Liver (tissue), 9 donors: ENCODE measurements around the gene KDM4C. TPM values are rescaled to one million over a fixed set of nuclear protein-coding genes. Genes with fewer than 3 reads are reported as not detected.

ENCODE experiments used
- DNase-seq: peaks from one replicate; pipeline ENCODE4 v3.0.0-alpha.2; 2017; ENCODE audit warnings: low spot score
- H3K27ac ChIP-seq, 2 donors: one replicate each; pipeline ENCODE4 v1.7.0; 2013; ENCODE audit warnings: inconsistent platforms in 2 of 2, low read length in 2 of 2, control low read depth in 1 of 2, low read depth in 1 of 2, mild to moderate bottlenecking in 1 of 2
- H3K27me3 ChIP-seq, 4 donors: one replicate each; pipeline versions ENCODE4 v1.6.1 to v1.7.0; 2013; ENCODE audit warnings: low read length in 3 of 4, inconsistent platforms in 1 of 4, mild to moderate bottlenecking in 1 of 4, moderate library complexity in 1 of 4; ENCODE audit not compliant: control insufficient read depth in 4 of 4, insufficient read depth in 4 of 4
- H3K36me3 ChIP-seq, 4 donors: one replicate each; pipeline versions ENCODE4 v1.6.1 to v1.7.0; 2013; ENCODE audit warnings: low read length in 3 of 4, mild to moderate bottlenecking in 3 of 4, low read depth in 1 of 4, moderate library complexity in 1 of 4; ENCODE audit not compliant: control insufficient read depth in 4 of 4, insufficient read depth in 3 of 4
- H3K4me1 ChIP-seq, 4 donors: one replicate each; pipeline versions ENCODE4 v1.6.1 to v1.7.0; 2013; ENCODE audit warnings: low read length in 3 of 4, mild to moderate bottlenecking in 3 of 4, moderate library complexity in 1 of 4; ENCODE audit not compliant: control insufficient read depth in 4 of 4, insufficient read depth in 4 of 4
- H3K4me3 ChIP-seq, 3 donors: one replicate each; pipeline versions ENCODE4 v1.6.1 to v1.7.0; 2013; ENCODE audit warnings: low read length in 3 of 3, control low read depth in 1 of 3, low read depth in 1 of 3, mild to moderate bottlenecking in 1 of 3
- H3K9ac ChIP-seq, 2 donors: one replicate each; pipeline ENCODE4 v1.7.0; 2013; ENCODE audit warnings: low read length in 2 of 2, mild to moderate bottlenecking in 2 of 2, moderate library complexity in 2 of 2, control low read depth in 1 of 2, low read depth in 1 of 2
- H3K9me3 ChIP-seq, 4 donors: one replicate each; pipeline versions ENCODE4 v1.6.1 to v1.7.0; 2013; ENCODE audit warnings: low read length in 3 of 4; ENCODE audit not compliant: control insufficient read depth in 4 of 4
- ATF3 ChIP-seq: IDR thresholded peaks from 2 replicates; pipeline ENCODE4 v1.6.1; 2016; ENCODE audit warnings: antibody characterized with exemption
- EGR1 ChIP-seq, 2 donors: IDR thresholded peaks; 2 replicates each; pipeline ENCODE4 v1.6.1; 2016 to 2018; ENCODE audit warnings: antibody characterized with exemption in 2 of 2, low read depth in 2 of 2
- FOXA1 ChIP-seq: IDR thresholded peaks from 2 replicates; pipeline ENCODE4 v1.6.1; 2016; ENCODE audit warnings: antibody characterized with exemption
- FOXA2 ChIP-seq: IDR thresholded peaks from 2 replicates; pipeline ENCODE4 v1.6.1; 2016; ENCODE audit warnings: antibody characterized with exemption
- GABPA ChIP-seq, 2 donors: IDR thresholded peaks in 1 of 2; conservative IDR thresholded peaks in 1 of 2; 2 replicates each; pipeline ENCODE4 v1.6.1; 2016; ENCODE audit warnings: antibody characterized with exemption in 2 of 2, mild to moderate bottlenecking in 1 of 2, moderate library complexity in 1 of 2
- HNF4A ChIP-seq, 2 donors: conservative IDR thresholded peaks; 2 replicates each; pipeline ENCODE4 v1.6.1; 2016; ENCODE audit warnings: antibody characterized with exemption in 2 of 2, mild to moderate bottlenecking in 2 of 2
- HNF4G ChIP-seq: IDR thresholded peaks from 2 replicates; pipeline ENCODE4 v1.6.1; 2016; ENCODE audit warnings: antibody characterized with exemption
- JUND ChIP-seq, 2 donors: IDR thresholded peaks; 2 replicates each; pipeline ENCODE4 v1.6.1; 2016; ENCODE audit warnings: antibody characterized with exemption in 2 of 2
- MAX ChIP-seq: IDR thresholded peaks from 2 replicates; pipeline ENCODE4 v1.6.1; 2016; ENCODE audit warnings: antibody characterized with exemption
- NR2F2 ChIP-seq: IDR thresholded peaks from 2 replicates; pipeline ENCODE4 v1.6.1; 2016; ENCODE audit warnings: antibody characterized with exemption
- RAD21 ChIP-seq, 2 donors: IDR thresholded peaks; 2 replicates each; pipeline ENCODE4 v1.6.1; 2016; ENCODE audit warnings: antibody characterized with exemption in 2 of 2, mild to moderate bottlenecking in 2 of 2
- RXRA ChIP-seq, 2 donors: IDR thresholded peaks; 2 replicates each; pipeline ENCODE4 v1.6.1; 2017 to 2018; ENCODE audit warnings: antibody characterized with exemption in 2 of 2, mild to moderate bottlenecking in 1 of 2
- SP1 ChIP-seq: IDR thresholded peaks from 2 replicates; pipeline ENCODE4 v1.6.1; 2018; ENCODE audit warnings: antibody characterized with exemption, mild to moderate bottlenecking
- TAF1 ChIP-seq: conservative IDR thresholded peaks from 2 replicates; pipeline ENCODE4 v1.6.1; 2016; ENCODE audit warnings: antibody characterized with exemption, mild to moderate bottlenecking
- YY1 ChIP-seq: IDR thresholded peaks from 2 replicates; pipeline ENCODE4 v1.6.1; 2016; ENCODE audit warnings: antibody characterized with exemption, mild to moderate bottlenecking
- ZBTB33 ChIP-seq: IDR thresholded peaks from 2 replicates; pipeline ENCODE4 v1.6.1; 2016; ENCODE audit warnings: antibody characterized with exemption
- WGBS: extraction: QIAGEN DNeasy Blood & Tissue Kit; methylation state at CpG from one replicate; pipeline ENCODE4 v1.1.7; 2013; 5-methylcytosine and 5-hydroxymethylcytosine counted together
- polyA plus RNA-seq, 2 donors: library from polyadenylated mRNA; stranded (reverse) in 1 of 2; unstranded in 1 of 2; fragments of 200-250 nt in 1 of 2; fragments of >200 nt in 1 of 2; fragmentation: Nextera tagmentation in 1 of 2; extraction: Ambion mirVana in 1 of 2; gene quantifications; one replicate each; pipeline versions ENCODE4 v1.2.1 to v1.2.3, GENCODE V29; 2013 to 2015
- total RNA-seq, 2 donors: library from RNA; depleted of rRNA; stranded (reverse); fragments of >200 nt; gene quantifications; one replicate each; pipeline ENCODE4 v1.2.3, GENCODE V29; 2014
- TF ChIP-seq, protein P1 (sequence below): IDR thresholded peaks from 2 replicates; pipeline ENCODE4 v1.6.1; 2016; ENCODE audit warnings: antibody characterized with exemption, mild to moderate bottlenecking
- TF ChIP-seq, protein P2 (sequence below): fragments of 150-350 bp; IDR thresholded peaks from 2 replicates; pipeline ENCODE4 v1.5.1; 2017; ENCODE audit warnings: improper control_type of control experiment, low read depth, low read length; ENCODE audit not compliant: missing input control
- donor health status: healthy.
- donor health status: healthy.
- donor health status: healthy.
- donor health status: healthy.
- donor health status: healthy.

KDM4C gene
- total and polyA plus RNA-seq, 4 donors = 4.3 to 40.2 (median 24.0) TPM

DNA sequence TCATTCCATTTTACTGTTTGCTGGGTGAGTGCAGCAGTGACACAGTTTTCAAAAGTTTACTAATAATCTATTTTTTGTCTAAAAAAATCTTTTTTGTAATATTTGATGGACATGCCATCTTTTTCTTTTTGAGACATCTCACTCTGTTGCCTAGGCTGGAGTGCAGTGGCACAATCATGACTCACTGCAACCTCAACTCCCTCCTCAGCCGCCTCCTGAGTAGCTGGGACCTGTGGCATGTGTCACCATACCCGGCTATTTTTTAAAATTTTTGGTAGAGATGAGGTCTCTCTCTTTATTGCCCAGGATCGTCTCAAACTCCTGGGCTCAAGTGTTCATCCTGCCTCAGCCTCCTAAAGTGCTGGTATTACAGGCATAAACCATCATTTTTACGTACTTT, 86.0 kb downstream of the KDM4C start:
- WGBS = 97% methylated on average over 4 of the region's 4 CpGs
- H3K9me3 ChIP-seq = no peaks in the 10 kb centered on the region
- no peak for DNase-seq
- no peak overlapping the region for H3K4me3 ChIP-seq
- no peak for TF ChIP-seq FOXA2
- no peak for TF ChIP-seq HNF4G
- no peak for TF ChIP-seq ATF3
- no peaks in the 10 kb centered on the region for H3K4me1 ChIP-seq
- no peak overlapping the region for H3K9ac ChIP-seq
- no peaks in the 10 kb centered on the region for H3K27me3 ChIP-seq
- no peak overlapping the region for H3K27ac ChIP-seq
- H3K36me3 ChIP-seq = no peaks in the 10 kb centered on the region

DNA sequence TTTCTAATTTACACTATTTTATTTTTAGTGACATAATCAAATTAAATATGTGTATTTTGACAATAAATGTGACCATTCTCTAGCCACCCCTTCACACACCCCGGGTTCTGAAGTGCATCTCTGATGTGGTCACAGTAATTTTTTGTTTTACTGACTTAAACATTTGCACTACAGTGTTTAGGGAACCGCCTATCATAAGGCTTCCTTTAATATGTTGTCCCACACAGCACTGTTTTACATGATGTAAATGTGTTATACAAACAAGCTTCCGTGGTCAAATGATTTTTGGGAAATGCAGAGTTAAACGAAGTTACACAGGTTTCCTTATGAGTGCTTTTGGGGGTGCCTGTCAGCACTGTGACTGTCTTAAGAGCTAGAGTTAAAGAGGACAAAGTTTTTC, 86.5 kb downstream of the KDM4C start:
- Histone ChIP-seq H3K4me3 (no peak overlapping the region), H3K9me3 (no peaks in the 10 kb centered on the region), H3K27ac (no peak overlapping the region), H3K4me1 (no peaks in the 10 kb centered on the region), H3K9ac (no peak overlapping the region), H3K36me3 (peaks cover 0 to under 1% (median 0%) of the 10 kb centered on the region in 4 donors), H3K27me3 (no peaks in the 10 kb centered on the region)
- 94% methylated on average over 4 of the region's 4 CpGs for WGBS
- no peak for TF ChIP-seq RXRA (IDR thresholded peaks at IDR 0.05)
- TF ChIP-seq HNF4G = no peak
- TF ChIP-seq, protein P1, sequence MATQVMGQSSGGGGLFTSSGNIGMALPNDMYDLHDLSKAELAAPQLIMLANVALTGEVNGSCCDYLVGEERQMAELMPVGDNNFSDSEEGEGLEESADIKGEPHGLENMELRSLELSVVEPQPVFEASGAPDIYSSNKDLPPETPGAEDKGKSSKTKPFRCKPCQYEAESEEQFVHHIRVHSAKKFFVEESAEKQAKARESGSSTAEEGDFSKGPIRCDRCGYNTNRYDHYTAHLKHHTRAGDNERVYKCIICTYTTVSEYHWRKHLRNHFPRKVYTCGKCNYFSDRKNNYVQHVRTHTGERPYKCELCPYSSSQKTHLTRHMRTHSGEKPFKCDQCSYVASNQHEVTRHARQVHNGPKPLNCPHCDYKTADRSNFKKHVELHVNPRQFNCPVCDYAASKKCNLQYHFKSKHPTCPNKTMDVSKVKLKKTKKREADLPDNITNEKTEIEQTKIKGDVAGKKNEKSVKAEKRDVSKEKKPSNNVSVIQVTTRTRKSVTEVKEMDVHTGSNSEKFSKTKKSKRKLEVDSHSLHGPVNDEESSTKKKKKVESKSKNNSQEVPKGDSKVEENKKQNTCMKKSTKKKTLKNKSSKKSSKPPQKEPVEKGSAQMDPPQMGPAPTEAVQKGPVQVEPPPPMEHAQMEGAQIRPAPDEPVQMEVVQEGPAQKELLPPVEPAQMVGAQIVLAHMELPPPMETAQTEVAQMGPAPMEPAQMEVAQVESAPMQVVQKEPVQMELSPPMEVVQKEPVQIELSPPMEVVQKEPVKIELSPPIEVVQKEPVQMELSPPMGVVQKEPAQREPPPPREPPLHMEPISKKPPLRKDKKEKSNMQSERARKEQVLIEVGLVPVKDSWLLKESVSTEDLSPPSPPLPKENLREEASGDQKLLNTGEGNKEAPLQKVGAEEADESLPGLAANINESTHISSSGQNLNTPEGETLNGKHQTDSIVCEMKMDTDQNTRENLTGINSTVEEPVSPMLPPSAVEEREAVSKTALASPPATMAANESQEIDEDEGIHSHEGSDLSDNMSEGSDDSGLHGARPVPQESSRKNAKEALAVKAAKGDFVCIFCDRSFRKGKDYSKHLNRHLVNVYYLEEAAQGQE = no peak
- TF ChIP-seq ATF3 = no peak
- no peak for TF ChIP-seq SP1
- no peak for TF ChIP-seq RAD21 (IDR thresholded peaks at IDR 0.05)
- no peak for TF ChIP-seq YY1
- TF ChIP-seq EGR1 (IDR thresholded peaks at IDR 0.05; ENCODE audit: low read depth in 2 of 2) = no peak
- no peak for TF ChIP-seq TAF1
- TF ChIP-seq, protein P2, sequence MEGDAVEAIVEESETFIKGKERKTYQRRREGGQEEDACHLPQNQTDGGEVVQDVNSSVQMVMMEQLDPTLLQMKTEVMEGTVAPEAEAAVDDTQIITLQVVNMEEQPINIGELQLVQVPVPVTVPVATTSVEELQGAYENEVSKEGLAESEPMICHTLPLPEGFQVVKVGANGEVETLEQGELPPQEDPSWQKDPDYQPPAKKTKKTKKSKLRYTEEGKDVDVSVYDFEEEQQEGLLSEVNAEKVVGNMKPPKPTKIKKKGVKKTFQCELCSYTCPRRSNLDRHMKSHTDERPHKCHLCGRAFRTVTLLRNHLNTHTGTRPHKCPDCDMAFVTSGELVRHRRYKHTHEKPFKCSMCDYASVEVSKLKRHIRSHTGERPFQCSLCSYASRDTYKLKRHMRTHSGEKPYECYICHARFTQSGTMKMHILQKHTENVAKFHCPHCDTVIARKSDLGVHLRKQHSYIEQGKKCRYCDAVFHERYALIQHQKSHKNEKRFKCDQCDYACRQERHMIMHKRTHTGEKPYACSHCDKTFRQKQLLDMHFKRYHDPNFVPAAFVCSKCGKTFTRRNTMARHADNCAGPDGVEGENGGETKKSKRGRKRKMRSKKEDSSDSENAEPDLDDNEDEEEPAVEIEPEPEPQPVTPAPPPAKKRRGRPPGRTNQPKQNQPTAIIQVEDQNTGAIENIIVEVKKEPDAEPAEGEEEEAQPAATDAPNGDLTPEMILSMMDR = no peak
- no peak for TF ChIP-seq JUND (IDR thresholded peaks at IDR 0.05)
- TF ChIP-seq MAX = no peak
- TF ChIP-seq FOXA1 = no peak
- no peak for TF ChIP-seq HNF4A (conservative IDR thresholded peaks at IDR 0.05)
- no peak for TF ChIP-seq NR2F2
- TF ChIP-seq GABPA (IDR thresholded peaks at IDR 0.05 in 1 of 2, conservative IDR thresholded peaks at IDR 0.05 in 1 of 2) = no peak
- no peak for TF ChIP-seq FOXA2
- no peak for TF ChIP-seq ZBTB33
- no peak for DNase-seq
